ENCODE measurements around the gene ARHGEF3.

The ARHGEF3 gene

DNA sequence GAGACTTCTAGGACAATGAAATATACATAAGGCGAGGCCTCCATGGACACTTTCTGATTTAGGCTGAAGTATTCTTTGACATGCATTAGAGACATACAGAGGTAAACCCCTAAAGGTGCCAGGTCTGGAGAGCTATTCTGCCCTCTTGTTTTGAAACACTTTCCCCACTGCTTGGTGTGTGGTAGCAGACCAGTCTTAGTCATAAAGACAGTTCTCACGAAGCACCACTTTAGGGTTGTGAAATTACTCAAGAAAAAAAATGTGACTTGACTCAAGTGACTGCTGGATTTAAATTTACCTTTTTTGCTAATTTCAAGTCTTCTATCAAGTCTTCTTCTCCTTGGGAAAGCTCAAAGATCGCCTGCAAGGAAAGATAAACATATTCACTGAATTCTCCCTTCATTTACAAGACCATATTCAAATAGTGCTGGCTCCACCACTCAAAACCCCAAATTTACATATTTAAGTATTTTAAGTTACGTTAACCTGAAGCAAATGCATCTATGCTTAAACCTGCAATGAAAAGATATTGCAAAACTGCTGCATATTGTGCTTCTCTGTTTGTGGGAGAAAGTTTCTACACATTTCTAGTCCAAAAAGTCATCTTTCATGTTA is 48.4 kb downstream of the ARHGEF3 start:
- in situ Hi-C loops (cut with HindIII; ENCODE audit: low pct_ligation_motif_present, low sequenced_read_pairs) = no loop called here

DNA sequence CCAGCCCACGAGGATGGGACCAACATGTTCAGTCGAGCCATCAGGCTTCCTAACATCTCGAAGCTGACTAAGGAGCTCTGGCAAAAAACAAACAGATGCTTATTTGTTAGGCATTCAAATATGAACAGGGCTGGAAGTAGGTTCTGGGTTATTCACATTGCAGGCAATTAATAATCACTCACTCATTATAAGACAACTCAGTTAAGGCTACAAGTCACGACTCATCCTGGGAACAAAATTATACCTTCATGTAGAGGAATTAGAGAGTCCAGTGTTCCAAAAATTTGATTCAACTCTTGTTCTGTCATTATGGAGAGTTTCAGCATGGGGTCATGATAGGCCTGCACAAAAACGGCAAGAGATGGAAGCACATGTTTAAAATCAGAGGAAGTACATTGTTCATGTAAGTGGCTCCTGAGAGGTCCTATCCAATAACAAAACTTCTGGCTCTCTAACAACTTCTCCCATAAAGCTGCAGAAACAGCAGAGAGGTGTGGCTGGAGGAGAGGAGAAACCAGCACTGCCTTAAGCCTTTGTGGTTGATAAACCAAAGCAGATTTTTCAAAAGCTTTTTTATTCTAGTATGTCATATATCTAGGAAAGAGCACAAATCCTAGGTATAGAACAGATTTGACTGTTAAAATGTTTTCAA is 50.6 kb downstream of the ARHGEF3 start:
- no peak overlapping the region for H3K4me3 ChIP-seq (ENCODE audit: low read depth, low read length)
- DNase-seq = no peak
- no peaks in the 10 kb centered on the region for H3K36me3 ChIP-seq (replicated peaks)
- no peak overlapping the region for H3K27ac ChIP-seq
- in situ Hi-C loops (cut with HindIII; ENCODE audit: low pct_ligation_motif_present, low sequenced_read_pairs) = no loop called here
- H3K27me3 ChIP-seq (replicated peaks) = no peaks in the 10 kb centered on the region
- TF ChIP-seq, protein P1, sequence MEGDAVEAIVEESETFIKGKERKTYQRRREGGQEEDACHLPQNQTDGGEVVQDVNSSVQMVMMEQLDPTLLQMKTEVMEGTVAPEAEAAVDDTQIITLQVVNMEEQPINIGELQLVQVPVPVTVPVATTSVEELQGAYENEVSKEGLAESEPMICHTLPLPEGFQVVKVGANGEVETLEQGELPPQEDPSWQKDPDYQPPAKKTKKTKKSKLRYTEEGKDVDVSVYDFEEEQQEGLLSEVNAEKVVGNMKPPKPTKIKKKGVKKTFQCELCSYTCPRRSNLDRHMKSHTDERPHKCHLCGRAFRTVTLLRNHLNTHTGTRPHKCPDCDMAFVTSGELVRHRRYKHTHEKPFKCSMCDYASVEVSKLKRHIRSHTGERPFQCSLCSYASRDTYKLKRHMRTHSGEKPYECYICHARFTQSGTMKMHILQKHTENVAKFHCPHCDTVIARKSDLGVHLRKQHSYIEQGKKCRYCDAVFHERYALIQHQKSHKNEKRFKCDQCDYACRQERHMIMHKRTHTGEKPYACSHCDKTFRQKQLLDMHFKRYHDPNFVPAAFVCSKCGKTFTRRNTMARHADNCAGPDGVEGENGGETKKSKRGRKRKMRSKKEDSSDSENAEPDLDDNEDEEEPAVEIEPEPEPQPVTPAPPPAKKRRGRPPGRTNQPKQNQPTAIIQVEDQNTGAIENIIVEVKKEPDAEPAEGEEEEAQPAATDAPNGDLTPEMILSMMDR (IDR thresholded peaks at IDR 0.05; ENCODE audit: low read depth, low read length, missing control alignments) = no peak

More for the DNA sequence above, 48.4 kb downstream of the ARHGEF3 start:
- TF ChIP-seq, protein P1 (IDR thresholded peaks at IDR 0.05; ENCODE audit: low read depth, low read length, missing control alignments) = no peak
- H3K36me3 ChIP-seq (replicated peaks) = no peaks in the 10 kb centered on the region
- H3K27me3 ChIP-seq (replicated peaks) = no peaks in the 10 kb centered on the region
- H3K4me3 ChIP-seq (ENCODE audit: low read depth, low read length) = no peak overlapping the region
- no peak for DNase-seq
- no peak overlapping the region for H3K27ac ChIP-seq

DNA sequence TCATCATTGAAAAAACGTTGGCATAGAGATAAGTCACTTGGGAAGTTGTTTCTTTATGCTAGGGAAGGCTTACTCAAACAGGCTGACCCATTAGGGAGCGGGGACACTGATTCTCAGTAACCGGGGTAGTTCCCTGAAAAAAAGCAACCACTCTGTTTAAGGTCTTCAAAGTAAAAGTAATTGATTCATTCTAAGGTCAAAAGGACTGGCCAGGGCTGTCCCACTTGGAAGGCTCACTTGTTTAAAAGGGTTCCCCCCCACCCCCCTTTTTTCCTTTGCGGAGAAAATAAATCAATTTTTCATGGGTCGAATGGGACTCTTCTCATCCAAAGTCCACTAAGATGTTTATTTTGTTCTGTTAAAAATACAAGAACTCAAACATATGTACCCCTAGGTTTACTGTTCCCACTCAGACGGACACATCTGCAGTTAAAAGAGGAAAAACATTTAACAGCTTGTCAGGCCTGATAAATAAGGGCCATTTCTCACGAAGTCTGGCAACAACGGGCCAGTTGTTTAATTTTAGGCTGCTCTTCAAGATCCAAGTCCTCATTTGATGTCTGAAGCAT is 53.0 kb downstream of the ARHGEF3 start:
- no peaks in the 10 kb centered on the region for H3K36me3 ChIP-seq (replicated peaks)
- no peaks in the 10 kb centered on the region for H3K27me3 ChIP-seq (replicated peaks)
- H3K27ac ChIP-seq = no peak overlapping the region
- H3K4me3 ChIP-seq (ENCODE audit: low read depth, low read length) = no peak overlapping the region
- DNase-seq = no peak
- TF ChIP-seq, protein P1 (IDR thresholded peaks at IDR 0.05; ENCODE audit: low read depth, low read length, missing control alignments) = no peak
- in situ Hi-C loops (cut with HindIII; ENCODE audit: low pct_ligation_motif_present, low sequenced_read_pairs) = no loop called here

DNA sequence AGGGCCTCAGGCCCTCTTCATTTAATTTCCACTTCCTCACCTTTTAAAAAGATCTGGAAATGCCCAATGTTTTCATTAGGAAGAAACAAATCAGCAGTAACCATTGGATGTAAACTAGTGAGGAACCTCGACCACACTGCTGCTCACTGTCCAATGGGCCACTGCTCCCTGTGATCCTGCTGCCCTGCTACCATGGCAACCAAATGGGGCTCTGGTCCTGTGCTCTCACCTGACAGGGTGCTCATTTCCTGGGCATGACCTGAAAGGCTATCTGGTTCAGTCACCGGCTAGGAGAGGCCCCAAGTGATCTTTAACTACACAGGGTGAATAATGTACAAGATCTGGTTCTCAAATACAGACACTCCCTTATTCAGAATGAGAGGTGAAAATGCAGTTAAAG is 54.6 kb downstream of the ARHGEF3 start:
- no peak overlapping the region for H3K27ac ChIP-seq
- DNase-seq = no peak
- H3K27me3 ChIP-seq (replicated peaks) = no peaks in the 10 kb centered on the region
- TF ChIP-seq, protein P1 (IDR thresholded peaks at IDR 0.05; ENCODE audit: low read depth, low read length, missing control alignments) = no peak
- no peaks in the 10 kb centered on the region for H3K36me3 ChIP-seq (replicated peaks)
- in situ Hi-C loops (cut with HindIII; ENCODE audit: low pct_ligation_motif_present, low sequenced_read_pairs) = no loop called here
- H3K4me3 ChIP-seq (ENCODE audit: low read depth, low read length) = no peak overlapping the region

DNA sequence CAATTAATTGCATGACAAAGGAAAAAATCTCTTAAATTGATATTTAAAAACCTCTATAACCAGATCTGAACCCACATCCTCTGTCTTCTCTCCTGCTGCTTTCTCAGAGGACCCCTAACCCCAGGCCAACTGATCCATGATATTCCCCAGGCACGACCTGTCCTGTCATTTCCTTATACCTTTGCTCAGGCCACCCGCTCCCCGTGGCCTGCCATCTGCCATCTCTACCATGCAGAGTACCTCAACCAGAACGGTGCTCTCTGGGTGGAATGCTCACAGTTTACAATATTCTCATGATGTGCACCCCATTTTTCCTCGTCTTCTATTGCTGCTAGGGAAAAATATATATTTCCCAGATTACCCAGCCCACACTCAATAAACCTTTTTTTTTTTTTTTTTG is 57.7 kb downstream of the ARHGEF3 start:
- Histone ChIP-seq H3K36me3 (replicated peaks) (no peaks in the 10 kb centered on the region), H3K27ac (no peak overlapping the region), H3K27me3 (replicated peaks) (no peaks in the 10 kb centered on the region), H3K4me3 (ENCODE audit: low read depth, low read length) (no peak overlapping the region)
- in situ Hi-C loops (cut with HindIII; ENCODE audit: low pct_ligation_motif_present, low sequenced_read_pairs) = no loop called here
- DNase-seq = no peak
- TF ChIP-seq, protein P1 (IDR thresholded peaks at IDR 0.05; ENCODE audit: low read depth, low read length, missing control alignments) = no peak

Measured in brain microvascular endothelial cell (primary cell).